GM21529 (cell line): ENCODE measurements around the gene NOX3.

Experiments
- ATAC-seq: cut with Tn5 transposase; IDR thresholded peaks from one replicate; pipeline ENCODE4 v1.9.1; 2021; ENCODE audit not compliant: unreplicated experiment

The NOX3 gene

DNA sequence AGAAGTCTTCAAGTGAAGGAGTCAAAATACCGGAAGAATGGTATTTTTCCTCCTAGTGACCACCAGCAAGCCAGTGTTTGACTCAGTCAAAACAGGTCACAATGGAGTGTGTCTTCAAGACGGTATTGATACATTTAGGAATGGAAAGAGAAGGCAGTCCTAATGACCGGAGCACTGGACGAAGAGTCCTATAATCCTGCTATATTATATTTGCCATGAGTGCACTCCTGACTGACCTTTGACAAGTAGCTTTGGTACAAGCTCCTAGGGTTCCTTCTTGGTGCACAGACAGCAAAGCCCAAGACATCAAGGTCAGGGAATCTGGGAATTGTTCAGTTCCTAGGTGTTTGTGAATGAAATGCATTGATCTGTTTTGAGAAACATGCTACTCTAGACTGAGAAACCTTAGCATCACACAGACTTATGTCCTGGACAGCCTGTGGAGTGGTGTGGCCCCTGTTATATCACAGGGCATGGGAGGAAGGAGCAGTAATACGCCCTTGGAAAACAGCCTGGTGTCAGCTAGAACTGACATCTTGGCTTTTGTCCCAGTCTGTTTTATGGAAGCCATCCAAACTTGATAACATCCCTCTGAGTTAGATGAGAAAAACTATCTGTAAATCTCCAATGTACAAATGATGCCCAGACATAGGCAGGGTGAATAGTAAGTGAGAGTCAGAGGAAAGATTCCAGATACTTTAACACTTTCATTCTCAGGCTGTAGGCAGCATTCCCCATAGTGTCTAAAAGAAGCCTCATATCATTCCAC is 18.5 kb downstream of the NOX3 start:
- no peak for ATAC-seq

DNA sequence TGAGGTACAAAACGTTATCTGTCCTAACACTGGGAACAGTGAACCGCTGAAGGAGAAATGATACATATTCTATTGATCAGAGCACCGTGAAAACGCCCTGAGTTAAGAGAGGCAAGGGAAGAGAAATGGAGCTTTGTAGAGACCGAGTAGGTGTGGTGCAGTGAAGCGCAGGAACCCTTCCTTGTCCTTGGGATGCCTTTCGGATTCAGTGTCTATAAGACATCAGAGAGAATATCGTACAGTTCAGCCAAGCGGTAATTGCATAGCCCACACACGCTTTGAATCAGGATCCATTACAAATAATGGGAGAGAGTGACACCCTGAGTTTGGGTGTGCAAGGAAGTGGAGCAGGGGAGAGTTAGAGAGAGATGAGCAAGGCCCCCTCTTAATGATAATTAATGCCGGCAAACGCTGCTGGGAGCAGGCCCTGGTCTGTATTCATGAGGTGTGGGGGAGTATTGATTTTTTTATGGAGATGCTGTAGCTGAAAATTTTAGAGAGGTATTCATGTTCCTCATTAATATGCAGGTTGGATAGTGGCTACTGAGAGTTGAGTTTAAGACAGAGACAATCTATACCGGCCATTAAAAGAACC is 20.7 kb downstream of the NOX3 start:
- ATAC-seq: no peak

DNA sequence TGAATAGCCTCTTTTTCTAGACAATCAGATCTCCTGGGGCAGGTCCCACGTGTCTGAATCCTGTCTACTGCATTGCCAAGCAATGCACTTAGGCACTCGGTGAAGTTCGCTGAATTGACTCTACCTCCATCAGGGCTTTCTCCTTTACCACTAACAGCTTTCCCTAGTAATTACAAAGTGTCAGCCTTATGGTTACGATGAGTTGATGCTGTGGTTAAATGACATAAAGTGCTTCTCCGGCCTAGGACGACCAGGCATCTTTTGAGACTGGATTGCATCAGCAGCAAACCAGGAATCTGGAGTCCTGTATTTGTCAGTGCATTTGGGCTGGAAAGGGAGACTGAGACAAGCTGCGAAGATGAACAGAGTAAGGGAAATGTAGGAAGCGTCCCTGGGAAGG is 21.5 kb downstream of the NOX3 start:
- ATAC-seq: no peak

DNA sequence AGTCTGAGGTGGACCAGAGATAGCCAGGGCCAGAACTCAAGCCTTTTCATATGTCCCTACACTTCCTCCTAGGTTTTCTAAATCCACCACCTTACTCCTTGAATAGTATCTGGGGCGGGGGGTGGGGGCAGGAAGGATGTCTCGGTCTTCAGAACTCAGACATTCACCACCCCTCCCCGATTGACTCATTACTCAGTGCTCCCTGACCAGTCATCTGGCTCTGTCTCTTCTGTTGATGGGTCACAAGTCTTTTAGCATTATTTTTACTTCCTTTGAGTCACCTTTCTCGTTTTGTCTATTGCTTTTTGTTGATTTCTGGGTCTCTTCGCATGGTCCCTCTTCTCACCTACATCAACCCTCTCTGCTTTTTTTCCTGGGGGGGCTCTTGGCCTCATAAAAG is 23.3 kb downstream of the NOX3 start:
- ATAC-seq: no peak

DNA sequence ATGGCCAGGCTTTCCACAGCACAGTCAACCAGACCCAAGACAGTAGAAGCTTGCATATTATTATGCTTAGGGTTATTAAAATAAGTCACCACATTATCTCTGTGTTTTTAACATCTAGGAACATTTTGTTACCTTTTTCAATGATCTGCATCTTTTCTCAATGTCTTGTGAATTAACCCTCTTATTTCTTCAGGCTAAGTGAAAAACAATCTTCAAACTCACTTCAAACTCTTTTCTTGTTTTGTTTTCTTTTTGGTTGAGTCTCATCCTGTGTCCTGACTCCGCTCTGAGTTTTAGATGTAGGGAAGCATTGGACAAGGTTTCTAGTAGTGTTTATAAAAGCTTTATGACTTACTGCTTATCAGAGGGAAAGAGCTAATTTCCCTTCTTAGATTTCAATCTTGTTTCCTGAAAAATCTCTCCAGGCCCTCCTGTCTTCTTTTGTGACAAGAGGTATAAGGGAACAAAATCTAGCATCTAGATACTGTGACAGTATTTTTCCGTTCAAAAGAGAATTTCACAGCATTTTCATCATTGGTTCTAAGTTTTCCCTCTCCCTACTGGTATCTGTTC is 26.2 kb downstream of the NOX3 start:
- no peak for ATAC-seq

DNA sequence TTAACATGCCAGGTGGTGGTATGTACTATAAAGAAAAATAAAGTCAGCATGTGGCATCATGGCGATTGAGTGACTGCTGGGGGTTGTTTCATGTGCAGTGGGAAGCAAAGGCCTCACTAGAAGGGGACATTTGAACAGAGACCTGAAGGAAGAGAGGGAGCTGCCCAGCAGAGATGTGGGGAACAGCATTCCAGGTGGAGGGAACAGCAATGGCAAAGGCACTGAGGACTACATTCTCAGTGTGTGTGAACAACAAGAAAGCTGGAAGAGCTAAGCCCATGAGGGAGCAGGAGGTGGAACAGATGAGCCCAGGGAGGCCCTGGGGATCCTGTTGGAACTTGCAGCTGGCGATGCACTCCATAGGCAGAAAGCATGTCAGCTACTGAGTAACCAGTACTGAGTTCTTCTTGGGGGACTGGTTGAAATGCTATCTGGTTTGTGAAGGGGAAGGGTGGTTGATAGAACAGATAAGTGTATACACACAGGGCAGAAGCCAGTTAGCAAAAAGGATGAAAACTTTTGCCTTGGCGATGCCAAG is 29.2 kb downstream of the NOX3 start:
- ATAC-seq: no peak

DNA sequence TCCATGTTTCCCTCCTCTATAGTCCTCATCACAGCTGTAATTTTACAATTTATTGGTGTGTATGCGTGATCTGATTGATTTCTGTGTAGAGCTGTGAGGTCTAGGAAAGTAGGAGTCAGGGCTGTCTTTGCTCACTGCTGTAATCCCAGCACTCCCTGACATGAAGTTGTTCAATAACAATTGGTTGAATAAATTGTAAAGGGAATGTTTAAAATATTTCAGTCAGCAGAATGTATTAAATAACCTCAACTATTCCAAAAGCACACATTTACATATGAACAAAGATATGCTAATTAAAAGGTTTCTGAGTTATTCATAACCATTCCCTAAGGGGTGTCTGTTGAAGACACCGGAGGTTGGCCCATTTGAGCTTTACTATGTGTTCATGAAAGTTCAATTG is 31.5 kb downstream of the NOX3 start:
- no peak for ATAC-seq

DNA sequence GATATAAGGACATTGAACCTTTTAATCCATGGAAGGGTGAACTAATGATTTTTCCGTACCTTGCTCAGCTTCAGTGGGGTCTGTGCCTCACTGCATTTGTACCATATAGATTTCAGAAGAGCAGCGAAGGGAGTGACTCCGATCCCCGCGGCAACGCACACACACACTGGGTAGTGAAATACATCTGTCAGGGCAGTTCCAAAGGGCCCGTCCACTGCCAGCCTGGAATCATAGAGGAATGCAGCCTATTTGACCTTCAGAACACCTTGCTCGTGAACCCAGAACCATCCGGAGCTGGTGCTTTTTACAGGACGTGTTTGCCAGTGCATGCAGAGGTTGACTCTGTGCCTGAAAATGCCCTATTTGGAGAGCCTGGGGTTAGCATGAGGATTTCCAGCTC is 33.0 kb downstream of the NOX3 start:
- no peak for ATAC-seq

DNA sequence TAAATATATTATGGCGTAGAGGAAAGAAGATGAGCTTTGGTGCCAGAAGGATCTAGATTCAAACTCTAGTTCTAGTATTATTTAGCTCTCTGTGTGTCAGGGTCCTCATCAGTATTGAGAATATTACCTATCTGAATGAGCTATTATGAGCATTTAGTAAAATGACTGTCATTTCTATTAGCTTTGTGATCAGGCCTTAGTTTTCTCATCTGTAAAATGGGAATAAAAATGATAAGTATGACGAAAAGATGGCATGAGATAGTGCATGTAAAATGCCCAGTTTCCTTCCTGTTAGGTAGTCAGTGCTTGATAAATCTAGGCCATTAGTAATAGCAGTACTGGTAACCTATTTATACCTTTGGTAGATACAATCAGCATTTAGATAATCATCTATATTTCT is 35.1 kb downstream of the NOX3 start:
- ATAC-seq: no peak

DNA sequence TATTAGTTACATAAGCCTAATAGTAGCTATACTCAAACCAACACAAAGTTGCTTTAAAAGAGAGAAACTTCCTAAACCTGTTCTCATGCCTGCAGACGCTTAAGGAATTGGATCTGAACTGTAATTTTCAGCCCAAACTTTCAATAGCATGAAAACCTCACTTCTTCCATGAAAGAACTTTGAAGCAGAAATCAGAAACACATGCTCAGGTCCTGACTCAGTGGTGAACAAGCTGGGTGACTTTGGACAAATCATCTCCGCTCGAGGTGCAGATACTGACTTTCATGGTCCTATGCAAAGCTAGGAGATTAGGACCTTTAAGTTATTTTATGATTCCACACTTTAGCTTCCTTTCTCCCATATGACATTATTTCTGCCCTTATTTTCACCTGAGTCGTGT is 36.5 kb downstream of the NOX3 start:
- ATAC-seq: no peak

DNA sequence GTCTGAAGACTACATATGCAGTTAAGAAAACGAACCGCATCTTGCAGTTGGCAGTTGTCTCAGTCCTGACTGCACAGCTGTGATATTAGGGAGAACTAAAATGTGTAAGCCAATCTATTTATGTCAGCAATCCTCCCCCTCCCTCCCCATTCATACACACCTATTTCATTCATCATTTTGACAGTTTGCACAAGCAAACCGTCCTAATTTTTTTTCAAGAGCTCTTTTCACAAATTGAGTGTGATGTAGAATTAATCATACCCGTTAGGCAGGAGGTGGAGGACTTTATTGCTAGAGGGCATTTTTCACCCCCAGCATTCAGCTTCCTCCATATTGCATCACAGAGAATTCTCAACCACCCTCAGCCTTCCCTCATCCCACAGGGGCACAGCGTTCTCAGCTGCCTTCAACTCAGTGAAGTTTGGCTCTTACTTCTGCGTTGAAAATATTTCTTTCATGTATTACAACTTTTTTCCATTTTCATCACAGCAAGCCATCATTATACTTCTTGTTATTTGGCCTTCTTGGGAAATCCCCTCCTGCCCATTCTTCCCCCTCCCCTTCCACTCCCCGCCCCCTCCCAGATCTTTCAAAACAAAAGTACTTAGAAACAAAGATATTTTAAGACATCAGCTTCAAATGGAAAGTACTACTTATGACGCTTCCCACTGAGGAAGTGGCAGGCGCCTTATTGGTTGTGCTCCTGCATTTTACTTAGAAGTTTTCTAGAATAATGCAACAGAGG is 37.5 kb downstream of the NOX3 start:
- peak; percentile 70 for ATAC-seq

DNA sequence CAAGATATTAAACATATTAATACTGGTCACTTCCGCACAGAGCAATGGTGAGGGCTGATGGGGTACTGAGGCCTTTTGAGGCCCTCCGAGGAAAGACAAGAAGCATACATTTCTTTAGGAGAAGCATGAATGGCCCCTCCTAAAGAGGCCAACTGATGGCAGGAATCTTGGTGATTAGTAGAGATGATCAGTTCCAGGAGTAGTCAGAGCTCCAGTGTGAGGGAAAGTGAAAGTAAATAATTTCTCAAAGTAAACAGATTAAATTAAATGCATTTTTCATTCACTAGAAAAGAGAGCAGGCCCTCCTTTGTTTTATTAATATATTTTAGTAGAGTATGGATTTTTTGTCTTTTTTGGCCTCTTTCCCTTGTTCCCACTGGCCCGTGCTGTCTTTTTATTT is 38.2 kb downstream of the NOX3 start:
- ATAC-seq: no peak

DNA sequence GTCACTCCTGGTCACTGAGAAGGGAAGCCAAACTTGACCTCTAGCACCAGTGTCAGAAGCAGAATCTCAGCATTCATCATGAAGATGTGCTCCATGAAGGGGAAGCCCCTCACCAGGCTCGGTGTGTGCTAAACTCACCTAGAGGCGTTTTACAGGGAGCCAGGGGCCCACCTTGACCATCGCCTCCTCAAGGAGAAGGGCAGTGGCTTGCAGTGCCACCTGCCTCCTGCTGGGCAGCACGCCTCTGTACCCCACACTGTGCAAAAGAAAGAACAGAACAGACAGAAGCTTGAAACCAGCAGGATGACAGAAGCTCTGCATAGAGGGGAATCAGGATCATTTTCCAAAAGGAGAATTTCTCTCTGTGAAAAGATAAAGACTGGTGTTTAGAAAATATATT is 39.7 kb downstream of the NOX3 start:
- ATAC-seq: no peak

DNA sequence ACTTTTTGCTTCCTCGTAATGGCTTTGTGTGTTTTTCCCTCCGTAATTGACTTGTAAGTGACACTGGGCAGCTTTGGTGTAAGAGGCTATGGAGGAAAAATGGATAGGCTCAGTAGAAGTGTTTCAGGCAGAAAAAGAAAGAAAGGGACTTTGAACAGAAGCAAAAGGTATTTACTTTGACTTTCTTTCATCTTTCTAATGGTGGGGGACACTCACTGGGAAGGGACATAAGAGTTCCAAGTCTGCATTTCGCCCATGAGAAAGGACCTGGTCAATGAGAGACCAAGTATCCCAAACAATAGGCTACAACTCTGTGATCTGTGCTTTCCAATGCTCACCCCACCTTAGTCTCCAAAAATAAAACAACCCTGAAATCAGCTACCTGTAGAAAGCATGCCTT is 41.6 kb downstream of the NOX3 start:
- no peak for ATAC-seq

DNA sequence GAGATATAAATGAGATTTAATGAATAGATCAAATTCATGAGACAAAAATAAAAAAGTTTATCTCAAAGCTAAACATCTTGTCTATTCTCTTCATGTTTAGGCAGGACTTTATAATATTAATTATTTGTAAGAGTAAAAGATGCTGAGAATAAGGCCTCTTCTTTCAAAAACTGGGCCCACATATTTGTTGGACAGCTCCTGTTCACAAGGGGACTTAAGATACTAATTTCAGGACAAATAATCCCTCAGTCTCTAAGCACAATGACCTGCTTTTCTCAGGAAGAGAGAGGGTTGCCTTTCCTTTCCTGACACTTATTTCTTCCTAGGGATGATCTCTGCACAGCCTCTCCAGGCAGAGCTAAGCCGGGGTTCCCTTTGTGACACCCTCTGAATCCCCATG is 43.3 kb downstream of the NOX3 start:
- no peak for ATAC-seq

DNA sequence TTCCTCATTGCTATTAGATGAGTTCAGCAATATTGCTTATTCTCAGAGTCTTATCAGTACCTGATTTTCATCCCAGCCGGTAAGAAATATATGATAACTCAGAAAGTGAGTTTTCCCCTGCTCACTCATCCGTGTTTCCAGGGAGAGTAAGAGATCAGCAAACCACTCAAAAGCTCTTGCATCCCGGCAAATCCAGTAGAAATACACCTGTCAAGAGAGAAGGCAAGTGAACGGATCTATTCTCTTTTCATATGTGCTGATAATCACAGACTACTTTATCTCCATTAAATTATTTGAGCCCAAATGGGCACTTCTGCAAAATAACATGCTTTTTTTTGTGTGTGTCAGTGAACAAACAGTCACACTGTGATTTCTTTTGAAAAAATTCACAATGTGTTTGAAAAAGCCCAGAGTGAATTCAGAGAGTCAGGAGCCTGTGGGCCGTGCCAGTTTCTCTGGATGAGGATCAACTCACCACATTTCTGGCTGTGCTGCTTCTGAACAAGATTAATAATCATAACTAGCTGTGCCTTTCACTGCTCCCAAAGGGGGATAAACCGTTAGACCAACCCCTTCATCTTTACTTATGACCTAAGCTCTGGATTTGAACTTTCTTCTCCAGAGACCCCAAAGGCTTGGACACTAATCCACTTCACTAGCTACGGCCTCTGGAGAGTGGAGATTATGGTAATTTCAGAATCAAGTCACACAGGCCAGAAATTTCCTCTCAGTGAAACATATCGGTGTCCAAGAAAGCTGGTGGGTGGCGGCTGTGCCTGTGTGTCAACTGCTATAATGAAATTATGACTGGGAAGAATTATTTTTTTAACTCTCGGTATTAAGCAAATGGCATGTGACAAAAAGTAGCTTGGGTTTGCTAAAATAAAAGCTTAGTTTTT is 44.2 kb downstream of the NOX3 start:
- no peak for ATAC-seq

DNA sequence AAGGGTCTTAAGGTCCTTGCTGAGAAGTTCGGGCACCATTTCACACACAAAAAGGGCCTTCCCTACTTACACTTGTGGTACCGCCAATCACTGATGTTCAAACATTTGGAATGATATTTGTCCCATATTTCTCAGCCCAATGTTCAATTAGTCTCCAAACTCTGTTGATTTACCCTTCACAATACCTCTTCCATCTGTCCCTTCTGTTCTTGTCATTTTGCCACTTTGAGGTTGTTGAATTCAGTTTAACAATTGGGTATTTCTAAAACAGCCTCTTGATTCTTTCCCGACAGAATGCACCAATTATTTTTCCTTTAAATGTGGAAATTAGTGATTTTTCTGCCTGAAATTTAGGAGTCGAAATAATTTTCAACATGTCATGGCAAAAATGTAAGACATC is 46.2 kb downstream of the NOX3 start:
- no peak for ATAC-seq

DNA sequence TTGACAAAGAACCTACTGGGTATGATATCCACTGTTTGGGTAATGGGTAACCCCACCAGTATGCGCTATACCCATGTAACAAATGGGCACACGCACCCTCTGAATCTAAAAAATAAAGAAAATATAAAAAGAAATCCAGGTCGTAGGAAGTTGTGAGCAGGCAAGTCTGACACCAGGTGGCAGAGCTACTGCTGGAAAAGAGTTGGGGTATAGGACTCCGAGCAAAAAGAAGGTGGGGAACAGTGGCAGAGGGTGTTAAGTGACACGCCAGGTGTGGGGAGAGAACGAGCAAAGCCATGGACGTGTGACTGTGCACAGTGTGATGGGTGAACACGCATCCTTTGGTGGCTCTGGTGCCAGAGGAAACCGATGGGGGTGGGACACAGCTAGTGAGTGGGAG is 46.7 kb downstream of the NOX3 start:
- no peak for ATAC-seq

DNA sequence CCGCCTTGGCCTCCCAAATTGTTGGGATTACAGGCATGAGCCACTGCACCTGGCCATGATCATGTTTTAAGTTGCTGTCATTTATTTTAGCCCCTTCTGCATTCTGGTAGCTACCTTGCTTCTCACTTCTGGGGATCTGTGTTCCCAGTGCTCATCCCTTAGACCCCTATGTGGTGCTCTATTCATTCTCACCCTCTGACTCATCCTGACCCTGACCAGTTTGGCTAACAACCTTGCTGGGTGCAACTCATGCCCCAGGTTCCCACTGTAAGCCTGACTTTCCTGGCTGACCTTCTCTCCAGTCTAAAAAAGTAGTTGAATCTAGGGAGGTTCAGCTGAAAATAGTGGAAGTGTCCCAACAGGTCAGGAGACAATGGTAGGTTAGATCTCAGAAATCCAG is 47.4 kb downstream of the NOX3 start:
- ATAC-seq: no peak

DNA sequence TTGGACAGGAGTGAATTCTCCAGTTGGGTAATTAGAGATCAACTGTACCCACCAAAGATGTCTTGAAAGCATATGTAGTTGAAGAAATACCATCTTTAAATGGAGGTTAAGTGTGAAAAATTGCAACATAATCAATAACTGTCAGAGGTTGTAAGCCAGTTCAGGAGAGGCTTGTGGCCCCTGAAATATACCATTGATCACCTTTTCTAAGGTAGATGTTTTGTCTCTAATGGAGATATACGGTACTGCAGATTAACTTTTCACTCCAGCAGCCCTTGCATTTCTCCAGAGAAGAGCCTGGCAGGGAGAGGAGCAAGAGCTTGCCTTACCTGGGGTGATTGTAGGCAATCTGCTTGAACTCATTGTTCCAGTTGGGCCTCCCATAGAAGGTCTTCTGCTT is 48.8 kb downstream of the NOX3 start:
- no peak for ATAC-seq

DNA sequence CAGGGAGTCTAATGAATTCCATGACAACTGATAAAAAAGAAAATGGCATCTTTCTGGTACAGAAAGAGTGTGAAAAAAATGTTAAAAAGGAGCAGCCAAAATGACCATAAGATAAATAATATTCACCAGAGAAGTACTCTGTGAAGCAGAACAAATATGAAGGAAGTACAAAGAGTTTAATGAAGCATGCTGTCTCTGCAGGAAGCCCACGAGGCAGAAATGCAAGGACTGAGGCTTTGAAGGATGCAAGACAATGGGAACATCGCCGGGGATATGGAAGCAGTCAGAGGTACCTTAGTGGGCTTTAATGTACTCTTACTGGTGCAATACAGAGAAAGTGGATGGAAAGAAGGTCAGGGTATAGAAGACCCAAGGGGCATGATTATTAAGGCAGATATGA is 50.7 kb downstream of the NOX3 start:
- no peak for ATAC-seq
